ENCODE measurements around the gene FAM118B. TPM values are rescaled to one million over a fixed set of nuclear protein-coding genes. Genes with fewer than 3 reads are reported as not detected.

Gene FAM118B
- total RNA-seq, 4 donors from 2014 or later = 12.1 to 16.1 (median 13.3) TPM

DNA sequence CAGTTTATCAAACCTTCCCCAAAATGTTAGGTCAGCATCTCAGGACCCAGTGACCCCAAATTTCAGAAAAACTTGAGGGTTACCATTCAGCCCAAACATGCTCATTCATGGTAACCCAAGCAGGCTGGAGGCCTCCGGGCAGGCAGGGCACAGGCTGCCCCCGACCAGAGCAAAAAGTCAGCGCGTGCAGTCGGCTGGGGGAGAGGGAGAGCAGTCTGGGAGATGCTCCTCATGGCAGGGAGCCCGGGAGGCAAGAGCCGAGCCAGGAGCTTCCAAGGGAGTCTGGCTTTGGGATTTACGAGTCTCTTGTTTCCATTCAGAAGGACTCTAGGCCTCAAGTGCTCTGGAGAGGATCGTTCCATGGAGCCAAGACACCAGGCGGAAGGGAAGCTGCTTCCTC lies 45.8 kb upstream of the FAM118B start:
- no peak for ATAC-seq (ENCODE audit: low FRiP score)
- TF ChIP-seq, protein P1, sequence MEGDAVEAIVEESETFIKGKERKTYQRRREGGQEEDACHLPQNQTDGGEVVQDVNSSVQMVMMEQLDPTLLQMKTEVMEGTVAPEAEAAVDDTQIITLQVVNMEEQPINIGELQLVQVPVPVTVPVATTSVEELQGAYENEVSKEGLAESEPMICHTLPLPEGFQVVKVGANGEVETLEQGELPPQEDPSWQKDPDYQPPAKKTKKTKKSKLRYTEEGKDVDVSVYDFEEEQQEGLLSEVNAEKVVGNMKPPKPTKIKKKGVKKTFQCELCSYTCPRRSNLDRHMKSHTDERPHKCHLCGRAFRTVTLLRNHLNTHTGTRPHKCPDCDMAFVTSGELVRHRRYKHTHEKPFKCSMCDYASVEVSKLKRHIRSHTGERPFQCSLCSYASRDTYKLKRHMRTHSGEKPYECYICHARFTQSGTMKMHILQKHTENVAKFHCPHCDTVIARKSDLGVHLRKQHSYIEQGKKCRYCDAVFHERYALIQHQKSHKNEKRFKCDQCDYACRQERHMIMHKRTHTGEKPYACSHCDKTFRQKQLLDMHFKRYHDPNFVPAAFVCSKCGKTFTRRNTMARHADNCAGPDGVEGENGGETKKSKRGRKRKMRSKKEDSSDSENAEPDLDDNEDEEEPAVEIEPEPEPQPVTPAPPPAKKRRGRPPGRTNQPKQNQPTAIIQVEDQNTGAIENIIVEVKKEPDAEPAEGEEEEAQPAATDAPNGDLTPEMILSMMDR (IDR thresholded peaks at IDR 0.05) = no peak
- DNase-seq (ENCODE audit: low spot score) = no peak

DNA sequence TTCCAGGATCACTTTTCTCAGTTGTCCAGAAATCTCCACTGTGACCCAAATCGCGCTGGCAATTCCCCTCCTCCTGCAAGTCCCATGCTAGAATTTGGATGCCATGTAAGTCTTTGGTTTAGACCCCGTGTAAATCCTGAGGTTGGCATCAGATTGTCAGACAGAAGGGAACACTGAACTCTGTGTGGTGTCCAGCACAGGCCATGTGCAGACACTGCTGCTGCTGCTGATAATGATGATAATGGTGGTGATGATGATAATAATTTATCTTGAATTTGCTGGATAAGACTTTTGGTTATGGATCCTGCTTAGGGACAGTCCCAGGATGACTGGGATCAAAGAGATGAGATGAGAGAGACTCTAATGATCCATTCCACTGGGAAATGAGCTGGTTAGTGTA lies 45.2 kb upstream of the FAM118B start:
- ATAC-seq (ENCODE audit: low FRiP score) (no peak), DNase-seq (ENCODE audit: low spot score) (no peak)
- TF ChIP-seq, protein P1 (IDR thresholded peaks at IDR 0.05) = no peak

DNA sequence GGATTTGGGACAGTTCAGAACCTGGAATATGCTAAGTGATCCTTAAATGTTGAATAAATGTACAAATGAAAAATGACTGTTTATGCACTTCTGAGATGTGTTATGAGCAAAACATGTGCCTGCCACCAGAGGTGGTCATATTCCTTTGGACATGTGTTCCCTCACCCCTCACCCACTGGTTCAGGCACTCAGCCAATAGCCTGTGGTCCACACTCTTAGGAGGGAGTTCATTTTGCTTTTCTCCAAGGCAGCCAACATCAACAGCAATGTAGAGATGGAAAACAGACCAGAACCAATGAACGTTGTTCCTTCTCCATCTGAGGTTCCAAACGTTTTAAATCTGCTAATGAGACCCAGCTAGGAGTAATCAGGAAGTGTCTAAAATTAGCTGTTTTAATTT lies 44.1 kb upstream of the FAM118B start:
- DNase-seq (ENCODE audit: low spot score) (no peak), ATAC-seq (ENCODE audit: low FRiP score) (no peak)
- TF ChIP-seq, protein P1 (IDR thresholded peaks at IDR 0.05) = no peak

DNA sequence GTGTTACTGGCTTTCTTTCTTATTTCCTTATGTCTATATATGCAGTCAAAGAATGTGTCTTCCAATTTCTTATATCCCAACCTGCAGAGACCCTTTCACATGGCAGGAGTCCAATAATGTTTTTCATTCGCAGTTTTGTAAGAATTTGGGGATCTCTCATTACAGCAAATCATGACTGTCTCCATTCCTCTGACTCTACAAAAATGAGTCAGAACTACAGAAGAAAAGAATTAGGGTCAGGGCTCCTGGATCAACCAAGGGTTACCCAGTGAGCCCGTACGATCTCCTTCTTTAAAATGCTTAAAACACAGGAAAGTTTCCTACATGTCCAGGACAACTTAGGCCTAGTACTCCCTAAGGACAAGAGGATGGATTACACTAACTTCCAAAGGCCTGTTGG lies 42.3 kb upstream of the FAM118B start:
- DNase-seq (ENCODE audit: low spot score) (no peak), ATAC-seq (ENCODE audit: low FRiP score) (no peak)
- TF ChIP-seq, protein P1 (IDR thresholded peaks at IDR 0.05) = no peak

DNA sequence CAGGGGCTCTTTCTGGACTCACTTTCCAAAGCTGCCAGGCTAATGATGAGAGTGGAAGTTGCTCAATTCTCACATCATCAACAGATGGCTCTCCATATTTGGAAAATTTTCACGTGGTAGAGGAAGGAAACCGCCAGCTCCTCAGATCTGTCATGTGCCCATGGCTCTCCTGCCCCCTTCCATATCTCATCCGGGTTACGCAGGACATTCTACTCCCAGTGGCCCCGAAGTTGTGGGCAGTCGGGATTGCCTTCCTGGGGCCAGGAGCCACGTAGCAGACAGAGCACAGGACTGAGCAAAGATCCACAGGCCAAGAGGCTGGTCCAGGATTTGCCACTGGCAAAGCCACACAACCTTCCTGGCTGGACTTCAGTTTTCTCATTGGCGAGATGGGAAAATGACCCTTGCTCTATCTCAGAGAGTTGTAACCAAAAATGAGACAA lies 39.0 kb upstream of the FAM118B start:
- TF ChIP-seq, protein P1 (IDR thresholded peaks at IDR 0.05) = no peak
- no peak for ATAC-seq (ENCODE audit: low FRiP score)
- DNase-seq (ENCODE audit: low spot score) = no peak

DNA sequence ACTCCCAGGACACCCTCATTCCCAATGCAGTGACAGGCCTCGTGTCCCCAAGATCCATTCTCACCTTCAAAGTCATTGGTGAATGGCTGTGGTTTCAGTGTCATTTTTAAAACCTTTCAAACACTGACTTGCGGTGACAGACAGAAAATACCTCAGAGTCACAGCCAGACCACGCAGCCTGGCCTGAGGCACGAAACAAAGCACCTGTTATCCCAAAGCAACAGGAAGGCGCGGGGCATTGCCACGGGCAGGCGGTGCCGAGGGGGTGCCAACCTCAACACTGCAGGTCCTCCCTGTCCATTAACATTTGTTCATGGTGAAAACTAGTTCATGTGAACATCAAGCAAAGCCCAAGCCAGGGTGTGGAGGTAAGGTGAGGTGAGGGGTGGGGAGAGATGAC lies 38.3 kb upstream of the FAM118B start:
- ATAC-seq (ENCODE audit: low FRiP score) = no peak
- no peak for DNase-seq (ENCODE audit: low spot score)
- TF ChIP-seq, protein P1 (IDR thresholded peaks at IDR 0.05) = no peak

DNA sequence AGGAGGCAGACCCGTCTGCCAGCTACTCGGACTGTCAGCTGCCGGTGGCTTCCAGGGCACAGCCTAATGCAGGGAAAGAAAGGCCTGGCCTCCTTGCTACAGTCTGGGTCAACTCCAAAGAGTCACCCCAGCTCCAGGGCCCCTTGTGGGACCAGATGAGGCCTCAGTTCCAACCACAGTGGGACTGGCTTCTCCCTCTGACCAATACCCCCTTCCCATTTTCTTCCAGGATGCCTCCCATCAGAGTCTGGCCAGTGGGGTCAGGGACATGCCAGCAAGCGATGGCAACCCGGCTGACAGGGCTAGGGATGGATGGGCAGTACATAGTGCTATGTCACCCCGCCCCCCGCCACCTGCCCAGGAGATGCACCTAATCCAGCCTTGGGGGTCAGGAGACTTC lies 36.8 kb upstream of the FAM118B start:
- ATAC-seq (ENCODE audit: low FRiP score) (no peak), DNase-seq (ENCODE audit: low spot score) (no peak)
- TF ChIP-seq, protein P1 (IDR thresholded peaks at IDR 0.05) = no peak

All from omental fat pad (tissue), 4 donors.